ENCODE measurements around the gene ASIC1.

Gene ASIC1

GRCh38 chr12:50041062-50041860, 16.1 kb upstream of the ASIC1 start:
- DNase-seq = no peak

DNA sequence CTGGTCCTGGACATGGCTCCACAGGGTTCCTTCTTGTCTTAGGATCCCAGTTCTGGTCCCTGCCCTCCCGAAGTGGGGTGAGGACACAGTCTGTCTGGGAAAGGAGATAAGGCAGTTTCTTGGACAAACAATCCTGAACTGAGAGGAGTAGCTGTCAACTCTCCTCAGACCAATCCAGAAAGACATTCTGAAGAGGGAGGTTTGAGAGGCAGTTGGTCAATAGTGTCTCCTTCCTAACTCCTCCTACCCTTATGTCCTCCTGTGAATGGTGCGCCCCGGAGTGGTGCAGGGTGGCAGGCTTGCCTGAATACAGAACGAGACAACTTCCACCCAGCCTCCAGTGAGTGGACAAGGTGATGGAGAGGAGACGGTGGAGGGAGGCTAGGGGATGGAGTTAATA, 15.4 kb upstream of the ASIC1 start:
- no peak for DNase-seq

DNA sequence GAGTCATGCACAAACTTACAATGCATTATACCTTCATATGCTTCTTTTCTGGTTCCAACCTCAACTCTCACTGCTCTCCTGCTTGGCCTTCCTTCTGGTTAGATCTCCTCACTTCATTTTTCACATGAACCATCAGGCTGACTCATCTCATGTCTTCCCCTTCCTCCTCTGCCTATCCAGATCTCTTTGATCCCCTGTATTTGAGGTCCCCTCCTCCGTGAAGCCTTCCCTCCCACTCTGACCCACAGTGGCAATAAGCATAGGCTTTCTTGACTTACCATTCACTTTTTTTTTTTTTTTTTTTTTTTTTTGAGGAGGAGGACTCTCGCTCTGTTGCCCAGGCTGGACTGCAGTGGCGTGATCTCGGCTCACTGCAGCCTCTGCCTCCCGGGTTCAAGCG, 14.7 kb upstream of the ASIC1 start:
- DNase-seq = no peak

GRCh38 chr12:50043308-50043707, 14.1 kb upstream of the ASIC1 start:
- no peak for DNase-seq

DNA sequence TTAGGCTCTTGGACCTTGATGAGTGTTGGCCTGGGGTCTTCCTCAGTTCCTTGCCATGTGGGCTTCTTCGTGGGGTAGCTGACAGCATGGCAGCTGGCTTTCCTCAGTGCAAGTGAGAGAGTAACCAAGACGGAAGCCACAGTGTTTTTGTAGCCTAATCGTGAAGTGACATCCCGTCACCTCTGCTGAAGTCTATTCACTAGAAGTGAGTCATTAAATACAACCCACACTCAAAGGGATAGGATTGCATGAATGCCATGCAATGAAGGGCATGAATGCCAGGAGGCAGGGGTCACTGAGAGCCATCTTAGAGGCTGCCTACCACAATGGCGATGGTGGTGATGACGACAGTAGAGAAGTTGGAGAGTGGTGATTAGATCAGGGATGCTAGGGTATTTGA, 13.5 kb upstream of the ASIC1 start:
- no peak for DNase-seq

- DNase-seq = no peak
Measured at GRCh38 chr12:50047693-50048250, 9.6 kb upstream of the ASIC1 start.

GRCh38 chr12:50049254-50050118, 7.9 kb upstream of the ASIC1 start:
- no peak for DNase-seq

GRCh38 chr12:50050119-50050385, 7.3 kb upstream of the ASIC1 start:
- no peak for DNase-seq

DNA sequence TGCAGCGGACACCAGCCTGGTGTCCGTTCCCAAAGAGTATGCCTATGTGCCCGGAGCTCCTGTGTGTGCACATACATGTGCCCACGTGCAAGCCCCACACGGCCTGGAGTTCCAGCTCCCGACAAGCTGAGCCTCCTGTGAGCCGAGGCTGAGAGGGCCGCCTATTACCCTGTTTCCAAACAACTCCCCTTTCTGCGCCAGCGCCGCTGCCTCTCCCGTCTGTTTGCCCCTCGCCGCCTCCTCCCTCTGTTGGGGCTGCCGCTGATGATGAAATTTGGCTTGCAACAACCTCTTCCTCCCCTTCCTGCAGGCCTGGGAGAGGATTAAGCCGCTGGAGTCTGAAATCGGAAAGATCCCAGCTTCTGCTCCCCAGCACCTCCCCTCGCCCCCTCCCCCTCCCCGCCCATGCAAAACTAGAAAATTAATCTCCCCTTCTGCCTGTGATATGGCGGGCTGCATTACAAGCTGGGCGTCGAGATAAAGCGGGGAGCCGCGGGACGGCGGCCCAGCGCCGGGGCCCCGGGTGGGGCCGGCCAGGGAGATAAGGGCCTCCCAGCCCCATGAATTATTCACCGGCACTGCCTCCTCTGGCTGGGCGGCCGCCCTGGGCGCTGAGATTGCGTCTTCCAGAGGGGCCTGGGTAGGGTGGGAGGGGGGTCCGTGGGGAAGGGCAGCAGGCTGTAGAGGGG, 6.8 kb upstream of the ASIC1 start:
- peak; percentile 82 for DNase-seq

- no peak for DNase-seq
Measured at GRCh38 chr12:50051101-50051806, 6.1 kb upstream of the ASIC1 start.

GRCh38 chr12:50052544-50052943, 4.9 kb upstream of the ASIC1 start:
- DNase-seq = no peak

GRCh38 chr12:50052964-50053363, 4.4 kb upstream of the ASIC1 start:
- no peak for DNase-seq

- no peak for DNase-seq
Measured at GRCh38 chr12:50053583-50053982, 3.8 kb upstream of the ASIC1 start.

GRCh38 chr12:50055831-50056638, 1.4 kb upstream of the ASIC1 start:
- DNase-seq = peak; percentile 62

- no peak for DNase-seq
Measured at GRCh38 chr12:50056639-50056976, 788 bp upstream of the ASIC1 start.

DNA sequence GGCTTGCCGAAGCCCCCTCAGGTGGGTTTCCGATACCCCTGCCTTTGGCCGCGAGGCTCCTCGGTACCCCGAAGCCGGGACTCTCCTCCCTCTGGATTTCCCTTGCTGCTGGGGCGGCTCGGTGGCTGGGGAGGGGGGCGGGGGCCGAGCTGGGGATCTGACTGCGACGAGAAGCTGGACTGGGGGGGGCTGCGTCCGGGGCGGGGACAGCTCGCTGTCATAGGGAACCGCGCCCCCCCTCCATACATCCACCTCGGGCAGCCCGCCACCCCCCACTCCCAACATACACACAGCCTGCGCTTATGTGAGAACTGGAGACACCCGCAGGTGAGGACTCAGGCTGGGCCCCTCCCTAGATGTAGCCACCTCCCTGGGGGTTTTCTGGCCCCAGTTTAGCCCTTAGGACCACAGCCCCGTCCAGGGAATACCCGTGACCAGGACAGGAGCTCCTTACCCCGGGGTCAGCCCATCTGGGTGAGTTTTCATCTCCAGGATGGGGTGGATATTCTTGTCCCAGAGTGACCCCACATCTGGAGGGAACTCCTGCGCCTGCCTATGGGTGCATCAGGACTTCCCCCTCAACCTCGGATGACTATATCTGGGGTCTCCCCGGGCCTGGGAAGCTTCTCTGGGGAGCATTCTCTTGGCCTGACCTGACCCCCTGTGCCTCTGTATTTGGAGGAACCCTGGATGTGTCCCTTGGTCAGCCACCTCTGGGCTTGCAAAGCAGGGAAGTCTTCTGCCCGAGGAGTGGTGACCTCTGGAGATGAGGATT, 687 bp downstream of the ASIC1 start:
- peak; percentile 49 for DNase-seq

DNA sequence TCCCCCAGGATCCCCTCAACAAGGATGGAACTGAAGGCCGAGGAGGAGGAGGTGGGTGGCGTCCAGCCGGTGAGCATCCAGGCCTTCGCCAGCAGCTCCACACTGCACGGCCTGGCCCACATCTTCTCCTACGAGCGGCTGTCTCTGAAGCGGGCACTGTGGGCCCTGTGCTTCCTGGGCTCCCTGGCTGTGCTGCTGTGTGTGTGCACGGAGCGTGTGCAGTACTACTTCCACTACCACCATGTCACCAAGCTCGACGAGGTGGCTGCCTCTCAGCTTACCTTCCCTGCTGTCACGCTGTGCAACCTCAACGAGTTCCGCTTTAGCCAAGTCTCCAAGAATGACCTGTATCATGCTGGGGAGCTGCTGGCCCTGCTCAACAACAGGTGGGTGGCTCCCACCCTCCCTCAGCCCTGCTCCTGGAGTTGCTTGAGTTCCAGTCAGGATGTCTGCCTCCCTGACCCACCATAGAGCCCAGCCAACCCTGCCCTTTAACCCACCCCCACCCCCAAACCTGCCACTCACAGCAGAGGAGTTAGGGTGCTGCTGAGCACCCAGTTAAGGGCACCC, 1.4 kb downstream of the ASIC1 start:
- DNase-seq = no peak

DNA sequence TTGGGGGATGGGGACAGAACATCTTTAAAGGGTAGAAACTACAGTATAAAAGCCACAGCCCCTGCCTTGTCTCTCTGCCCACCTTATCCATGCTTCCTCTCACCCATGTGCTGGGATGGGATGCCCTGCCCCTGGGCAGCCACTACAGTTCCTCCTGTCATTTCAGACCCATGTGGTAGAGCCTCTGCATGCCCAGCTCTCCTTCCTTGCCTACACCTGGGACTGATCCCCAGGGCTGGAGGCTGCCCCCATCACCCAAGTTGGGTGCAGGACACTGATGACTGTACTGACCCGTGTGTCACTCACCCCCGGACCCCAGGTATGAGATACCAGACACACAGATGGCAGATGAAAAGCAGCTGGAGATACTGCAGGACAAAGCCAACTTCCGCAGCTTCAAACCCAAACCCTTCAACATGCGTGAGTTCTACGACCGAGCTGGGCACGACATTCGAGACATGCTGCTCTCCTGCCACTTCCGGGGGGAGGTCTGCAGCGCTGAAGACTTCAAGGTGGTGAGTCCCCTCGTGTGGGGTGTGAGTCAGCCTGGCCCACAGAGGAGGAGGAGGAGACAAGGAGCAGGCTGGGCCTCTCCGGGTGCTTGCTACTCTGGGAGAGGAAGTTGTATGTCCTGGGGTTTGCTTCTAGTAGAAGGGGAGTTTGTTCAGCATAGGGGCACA, 2.2 kb downstream of the ASIC1 start:
- DNase-seq = no peak

DNA sequence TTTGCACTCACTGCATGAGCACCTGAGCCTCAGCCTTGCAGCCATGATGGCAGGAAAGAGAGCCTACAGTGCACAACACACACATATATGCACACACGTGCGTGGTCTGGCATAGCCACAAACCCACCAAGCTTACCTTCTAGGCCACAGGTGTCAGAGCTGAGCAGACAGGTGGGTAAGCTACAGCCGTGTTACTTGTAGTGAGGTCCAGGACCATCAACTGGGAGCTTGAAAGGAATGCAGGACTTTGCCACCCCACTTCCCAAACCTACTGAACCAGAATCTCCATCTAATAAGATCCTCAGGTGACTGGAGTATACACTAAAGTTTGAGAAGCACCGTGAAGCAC, 2.7 kb downstream of the ASIC1 start:
- DNase-seq = no peak

DNA sequence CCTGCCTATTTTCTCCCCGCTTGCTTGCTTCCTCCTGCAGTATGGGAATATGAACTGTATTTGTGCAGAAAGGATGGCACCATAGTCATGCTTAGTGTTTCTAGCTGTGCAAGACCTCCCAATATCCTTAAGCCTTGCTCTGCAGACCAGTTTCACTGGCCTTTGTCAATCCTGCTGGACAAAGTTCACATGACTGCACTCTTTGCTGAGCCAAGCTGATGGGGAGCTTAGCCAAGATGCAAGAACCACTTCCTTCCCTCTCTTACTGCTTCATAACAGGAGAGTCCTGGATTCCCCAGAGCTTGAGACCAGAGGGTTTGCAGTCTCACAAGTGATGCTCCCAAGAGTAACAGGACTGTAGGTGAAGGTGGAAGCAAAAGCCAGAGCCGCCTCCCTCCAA, 3.8 kb downstream of the ASIC1 start:
- no peak for DNase-seq
